DMS53 treated with DMSO at 0.1 percent for 48 hours (cell line): ENCODE data around the gene KCNA1.

Source experiments
- DNase-seq: peaks from one replicate; lab custom pipeline; 2025; ENCODE audit not compliant: unreplicated experiment; lab: John Stamatoyannopoulos, UW

KCNA1 gene

GRCh38 chr12:4910502-4911315 lies 1.0 kb downstream of the KCNA1 start:
- DNase-seq, result peak; percentile 67

- no peak for DNase-seq
Measured at GRCh38 chr12:4911316-4911994, 1.8 kb downstream of the KCNA1 start.

GRCh38 chr12:4914720-4915119 lies 5.0 kb downstream of the KCNA1 start:
- DNase-seq, result no peak

- no peak for DNase-seq
Measured at GRCh38 chr12:4915752-4916151, 6.0 kb downstream of the KCNA1 start.

- DNase-seq, result no peak
Measured at GRCh38 chr12:4918950-4919660, 9.4 kb downstream of the KCNA1 start.

GRCh38 chr12:4932576-4932975 lies 22.9 kb downstream of the KCNA1 start:
- DNase-seq, result no peak

- no peak for DNase-seq
Measured at GRCh38 chr12:4933411-4933810, 23.7 kb downstream of the KCNA1 start.

GRCh38 chr12:4934407-4935035 lies 24.8 kb downstream of the KCNA1 start:
- DNase-seq, result peak; percentile 74

- DNase-seq, result no peak
Measured at GRCh38 chr12:4938900-4939299, 29.2 kb downstream of the KCNA1 start.

GRCh38 chr12:4939418-4940023 lies 29.8 kb downstream of the KCNA1 start:
- no peak for DNase-seq

- no peak for DNase-seq
Measured at GRCh38 chr12:4943067-4943937, 33.6 kb downstream of the KCNA1 start.

- no peak for DNase-seq
Measured at GRCh38 chr12:4943938-4944284, 34.2 kb downstream of the KCNA1 start.

- DNase-seq, result no peak
Measured at GRCh38 chr12:4947253-4947652, 37.5 kb downstream of the KCNA1 start.

- no peak for DNase-seq
Measured at GRCh38 chr12:4951083-4951482, 41.4 kb downstream of the KCNA1 start.

GRCh38 chr12:4951601-4952000 lies 41.9 kb downstream of the KCNA1 start:
- DNase-seq, result no peak

- no peak for DNase-seq
Measured at GRCh38 chr12:4954621-4955354, 45.1 kb downstream of the KCNA1 start.

GRCh38 chr12:4956054-4956453 lies 46.3 kb downstream of the KCNA1 start:
- no peak for DNase-seq

GRCh38 chr12:4956968-4957367 lies 47.3 kb downstream of the KCNA1 start:
- DNase-seq, result no peak

GRCh38 chr12:4957761-4958160 lies 48.1 kb downstream of the KCNA1 start:
- no peak for DNase-seq
